ENCODE results near the gene IRF2BP1. TPM values are rescaled to one million over a fixed set of nuclear protein-coding genes. Genes with fewer than 3 reads are reported as not detected.

The IRF2BP1 gene
- total and polyA plus RNA-seq, 2 of the 13 experiments (the other 11 are each of a cell fraction or from before 2014, with no cell fraction given): 4.3 to 14.3 TPM

GRCh38 chr19:45901432-45901911 is 15.5 kb upstream of the IRF2BP1 start (continued):
- TF ChIP-seq, protein P1, sequence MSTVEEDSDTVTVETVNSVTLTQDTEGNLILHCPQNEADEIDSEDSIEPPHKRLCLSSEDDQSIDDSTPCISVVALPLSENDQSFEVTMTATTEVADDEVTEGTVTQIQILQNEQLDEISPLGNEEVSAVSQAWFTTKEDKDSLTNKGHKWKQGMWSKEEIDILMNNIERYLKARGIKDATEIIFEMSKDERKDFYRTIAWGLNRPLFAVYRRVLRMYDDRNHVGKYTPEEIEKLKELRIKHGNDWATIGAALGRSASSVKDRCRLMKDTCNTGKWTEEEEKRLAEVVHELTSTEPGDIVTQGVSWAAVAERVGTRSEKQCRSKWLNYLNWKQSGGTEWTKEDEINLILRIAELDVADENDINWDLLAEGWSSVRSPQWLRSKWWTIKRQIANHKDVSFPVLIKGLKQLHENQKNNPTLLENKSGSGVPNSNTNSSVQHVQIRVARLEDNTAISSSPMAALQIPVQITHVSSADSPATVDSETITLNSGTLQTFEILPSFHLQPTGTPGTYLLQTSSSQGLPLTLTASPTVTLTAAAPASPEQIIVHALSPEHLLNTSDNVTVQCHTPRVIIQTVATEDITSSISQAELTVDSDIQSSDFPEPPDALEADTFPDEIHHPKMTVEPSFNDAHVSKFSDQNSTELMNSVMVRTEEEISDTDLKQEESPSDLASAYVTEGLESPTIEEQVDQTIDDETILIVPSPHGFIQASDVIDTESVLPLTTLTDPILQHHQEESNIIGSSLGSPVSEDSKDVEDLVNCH (CRISPR knock-in tag; IDR thresholded peaks at IDR 0.05): no peak
- TF ChIP-seq ZSCAN29 (CRISPR knock-in tag; conservative IDR thresholded peaks at IDR 0.05): 0 out of 2 replicates have a peak, but pooled peaks have one; percentile 24
- no peak for TF ChIP-seq MAFK (conservative IDR thresholded peaks at IDR 0.05 in 1 of 2, IDR thresholded peaks at IDR 0.05 in 1 of 2; ENCODE audit: low read length in 2 of 2)
- no peak; the same call in 1 of the 2 replicates for TF ChIP-seq TFDP1 (CRISPR knock-in tag; IDR thresholded peaks at IDR 0.05; ENCODE audit: borderline replicate concordance)
- TF ChIP-seq HOXA3 (CRISPR knock-in tag; IDR thresholded peaks at IDR 0.05): peak; percentile 83
- no peak for TF ChIP-seq ZNF232 (CRISPR knock-in tag; IDR thresholded peaks at IDR 0.05; ENCODE audit: borderline replicate concordance)
- TF ChIP-seq NFE2L1 (CRISPR knock-in tag; IDR thresholded peaks at IDR 0.05; ENCODE audit: borderline replicate concordance): no peak
- no peak for TF ChIP-seq HNRNPL (IDR thresholded peaks at IDR 0.05; ENCODE audit: low read depth, low read length)
- no peak for TF ChIP-seq NFIC (IDR thresholded peaks at IDR 0.05; ENCODE audit: low read length)
- TF ChIP-seq HNRNPLL (IDR thresholded peaks at IDR 0.05; ENCODE audit: low read depth, low read length, poor library complexity, severe bottlenecking): peak; percentile 86
- no peak for TF ChIP-seq ZNF567 (CRISPR knock-in tag; IDR thresholded peaks at IDR 0.05; ENCODE audit: borderline replicate concordance)
- no peak for TF ChIP-seq PTBP1 (IDR thresholded peaks at IDR 0.05; ENCODE audit: low read depth, low read length, poor library complexity, severe bottlenecking)
- peak; percentile 20; the same call in 1 of the 2 replicates for TF ChIP-seq HDAC1 (CRISPR knock-in tag; IDR thresholded peaks at IDR 0.05)
- no peak for TF ChIP-seq ZNF24 (IDR thresholded peaks at IDR 0.05)
- no peak for TF ChIP-seq ZNF761 (CRISPR knock-in tag; conservative IDR thresholded peaks at IDR 0.05)
- TF ChIP-seq PRMT3 (CRISPR knock-in tag; IDR thresholded peaks at IDR 0.05; ENCODE audit: borderline replicate concordance, low read depth): no peak
- no peak for TF ChIP-seq SMYD3 (CRISPR knock-in tag; IDR thresholded peaks at IDR 0.05)
- TF ChIP-seq SP1 (IDR thresholded peaks at IDR 0.05): no peak
- TF ChIP-seq SP1 (CRISPR knock-in tag; IDR thresholded peaks at IDR 0.05): 0 out of 2 replicates have a peak, but pooled peaks have one; percentile 10
- no peak for TF ChIP-seq ZNF225 (CRISPR knock-in tag; IDR thresholded peaks at IDR 0.05)
- no peak for TF ChIP-seq PHF5A (CRISPR knock-in tag; IDR thresholded peaks at IDR 0.05; ENCODE audit: low read depth, unreplicated experiment)
- no peak for TF ChIP-seq ZNF431 (CRISPR knock-in tag; IDR thresholded peaks at IDR 0.05; ENCODE audit: borderline replicate concordance, low read depth)
- TF ChIP-seq BCL6 (CRISPR knock-in tag; IDR thresholded peaks at IDR 0.05): peak; percentile 9; the same call in 1 of the 2 replicates
- TF ChIP-seq ZNF547 (CRISPR knock-in tag; IDR thresholded peaks at IDR 0.05): no peak
- no peak for TF ChIP-seq SSRP1 (CRISPR knock-in tag; IDR thresholded peaks at IDR 0.05)
- no peak for TF ChIP-seq ZNF598 (CRISPR knock-in tag; IDR thresholded peaks at IDR 0.05; ENCODE audit: borderline replicate concordance)
- TF ChIP-seq CAMTA2 (CRISPR knock-in tag; IDR thresholded peaks at IDR 0.05; ENCODE audit: borderline replicate concordance): no peak
- TF ChIP-seq EHMT2 (IDR thresholded peaks at IDR 0.05; ENCODE audit: borderline replicate concordance, low read depth, low read length): no peak
- TF ChIP-seq ZFP41 (CRISPR knock-in tag; IDR thresholded peaks at IDR 0.05; ENCODE audit: borderline replicate concordance): no peak
- no peak for TF ChIP-seq BRD4 (CRISPR knock-in tag; IDR thresholded peaks at IDR 0.05)
- TF ChIP-seq SP2 (CRISPR knock-in tag; IDR thresholded peaks at IDR 0.05): no peak

Data from HepG2 (cell line).